HL-60 (cell line): ENCODE data around the gene LSM4.

Experiments
- GABPA ChIP-seq: IDR thresholded peaks from 2 replicates; pipeline ENCODE4 v1.6.1; 2012; ENCODE audit warnings: low read depth
- POLR2AphosphoS5 ChIP-seq: IDR thresholded peaks from 2 replicates; pipeline ENCODE4 v1.6.1; 2012; ENCODE audit warnings: low read depth
- SPI1 ChIP-seq: IDR thresholded peaks from 2 replicates; pipeline ENCODE4 v1.6.1; 2012; ENCODE audit warnings: low read depth, mild to moderate bottlenecking, borderline replicate concordance
- TF ChIP-seq, protein P1 (sequence below): IDR thresholded peaks from one replicate; pipeline ENCODE4 v1.5.1; 2011; ENCODE audit warnings: low read length, control low read depth, inconsistent platforms; ENCODE audit not compliant: insufficient read depth
- TF ChIP-seq, protein P2 (sequence below): IDR thresholded peaks from 2 replicates; pipeline ENCODE4 v1.6.1; 2012; ENCODE audit warnings: low read depth; ENCODE audit not compliant: insufficient replicate concordance

DNA sequence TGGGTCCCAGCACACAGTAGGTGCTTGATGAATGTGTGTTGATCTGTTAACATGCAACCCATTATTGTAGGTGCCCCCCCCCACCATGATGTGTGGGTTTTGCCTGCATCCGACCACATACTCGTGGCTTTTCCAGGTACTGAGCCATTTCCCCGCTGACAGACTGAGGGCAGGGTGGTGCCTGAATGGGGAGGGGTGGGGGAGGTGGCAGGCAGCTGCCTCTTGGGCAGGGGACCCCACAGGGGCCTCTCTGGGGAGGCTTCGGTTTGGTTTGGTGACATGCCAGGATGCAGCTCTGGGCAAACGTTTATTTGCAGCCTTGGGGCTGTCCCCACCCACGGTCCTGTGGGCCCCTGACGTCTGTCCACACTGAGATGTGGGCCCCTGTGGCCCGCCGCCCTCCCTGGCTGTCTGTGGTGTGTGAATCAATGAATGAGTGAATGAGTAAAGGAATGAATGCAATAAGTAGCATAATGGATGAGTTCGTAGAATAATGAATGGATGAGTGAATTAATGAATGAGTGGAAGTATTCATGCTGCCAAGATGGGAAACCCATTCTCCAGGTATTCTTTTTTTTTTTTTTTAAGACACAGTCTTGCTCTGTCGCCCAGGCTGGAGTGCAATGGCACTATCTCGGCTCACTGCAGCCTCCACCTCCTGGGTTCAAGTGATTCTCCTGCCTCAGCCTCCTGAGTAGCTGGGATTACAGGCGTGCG lies 32.4 kb downstream of the LSM4 start:
- TF ChIP-seq, protein P1, sequence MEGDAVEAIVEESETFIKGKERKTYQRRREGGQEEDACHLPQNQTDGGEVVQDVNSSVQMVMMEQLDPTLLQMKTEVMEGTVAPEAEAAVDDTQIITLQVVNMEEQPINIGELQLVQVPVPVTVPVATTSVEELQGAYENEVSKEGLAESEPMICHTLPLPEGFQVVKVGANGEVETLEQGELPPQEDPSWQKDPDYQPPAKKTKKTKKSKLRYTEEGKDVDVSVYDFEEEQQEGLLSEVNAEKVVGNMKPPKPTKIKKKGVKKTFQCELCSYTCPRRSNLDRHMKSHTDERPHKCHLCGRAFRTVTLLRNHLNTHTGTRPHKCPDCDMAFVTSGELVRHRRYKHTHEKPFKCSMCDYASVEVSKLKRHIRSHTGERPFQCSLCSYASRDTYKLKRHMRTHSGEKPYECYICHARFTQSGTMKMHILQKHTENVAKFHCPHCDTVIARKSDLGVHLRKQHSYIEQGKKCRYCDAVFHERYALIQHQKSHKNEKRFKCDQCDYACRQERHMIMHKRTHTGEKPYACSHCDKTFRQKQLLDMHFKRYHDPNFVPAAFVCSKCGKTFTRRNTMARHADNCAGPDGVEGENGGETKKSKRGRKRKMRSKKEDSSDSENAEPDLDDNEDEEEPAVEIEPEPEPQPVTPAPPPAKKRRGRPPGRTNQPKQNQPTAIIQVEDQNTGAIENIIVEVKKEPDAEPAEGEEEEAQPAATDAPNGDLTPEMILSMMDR: no peak
- TF ChIP-seq POLR2AphosphoS5 (peak; percentile 36; the same call in 1 of the 2 replicates), SPI1 (no peak), GABPA (no peak)
- TF ChIP-seq, protein P2, sequence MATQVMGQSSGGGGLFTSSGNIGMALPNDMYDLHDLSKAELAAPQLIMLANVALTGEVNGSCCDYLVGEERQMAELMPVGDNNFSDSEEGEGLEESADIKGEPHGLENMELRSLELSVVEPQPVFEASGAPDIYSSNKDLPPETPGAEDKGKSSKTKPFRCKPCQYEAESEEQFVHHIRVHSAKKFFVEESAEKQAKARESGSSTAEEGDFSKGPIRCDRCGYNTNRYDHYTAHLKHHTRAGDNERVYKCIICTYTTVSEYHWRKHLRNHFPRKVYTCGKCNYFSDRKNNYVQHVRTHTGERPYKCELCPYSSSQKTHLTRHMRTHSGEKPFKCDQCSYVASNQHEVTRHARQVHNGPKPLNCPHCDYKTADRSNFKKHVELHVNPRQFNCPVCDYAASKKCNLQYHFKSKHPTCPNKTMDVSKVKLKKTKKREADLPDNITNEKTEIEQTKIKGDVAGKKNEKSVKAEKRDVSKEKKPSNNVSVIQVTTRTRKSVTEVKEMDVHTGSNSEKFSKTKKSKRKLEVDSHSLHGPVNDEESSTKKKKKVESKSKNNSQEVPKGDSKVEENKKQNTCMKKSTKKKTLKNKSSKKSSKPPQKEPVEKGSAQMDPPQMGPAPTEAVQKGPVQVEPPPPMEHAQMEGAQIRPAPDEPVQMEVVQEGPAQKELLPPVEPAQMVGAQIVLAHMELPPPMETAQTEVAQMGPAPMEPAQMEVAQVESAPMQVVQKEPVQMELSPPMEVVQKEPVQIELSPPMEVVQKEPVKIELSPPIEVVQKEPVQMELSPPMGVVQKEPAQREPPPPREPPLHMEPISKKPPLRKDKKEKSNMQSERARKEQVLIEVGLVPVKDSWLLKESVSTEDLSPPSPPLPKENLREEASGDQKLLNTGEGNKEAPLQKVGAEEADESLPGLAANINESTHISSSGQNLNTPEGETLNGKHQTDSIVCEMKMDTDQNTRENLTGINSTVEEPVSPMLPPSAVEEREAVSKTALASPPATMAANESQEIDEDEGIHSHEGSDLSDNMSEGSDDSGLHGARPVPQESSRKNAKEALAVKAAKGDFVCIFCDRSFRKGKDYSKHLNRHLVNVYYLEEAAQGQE: no peak
